ENCODE data around the gene C1orf87.

C1orf87 gene

DNA sequence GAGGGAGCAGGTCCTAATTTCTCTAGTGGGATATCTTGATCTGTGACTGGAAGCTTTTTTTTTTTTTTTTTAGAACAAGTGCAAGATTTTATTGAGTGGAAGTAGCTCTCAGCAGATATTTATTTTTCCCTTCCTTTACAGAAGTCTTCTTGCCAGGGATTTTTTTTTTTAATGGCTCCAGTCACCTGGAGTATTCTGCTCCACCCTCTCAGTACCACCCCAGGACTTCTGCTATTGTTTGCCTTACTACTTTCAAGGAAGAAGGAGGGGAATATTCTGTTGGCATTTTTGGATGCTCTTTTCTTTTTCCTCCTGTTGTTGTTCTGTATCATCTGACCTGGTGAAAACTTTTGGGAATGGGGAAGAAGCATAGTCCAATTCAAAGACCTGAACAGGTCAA is 123.9 kb downstream of the C1orf87 start:
- Histone ChIP-seq H3K27me3 (replicated peaks; ENCODE audit: insufficient read depth, low read length) (no peaks in the 10 kb centered on the region), H3K9ac (ENCODE audit: low read length) (no peak overlapping the region), H3K9me2 (replicated peaks; ENCODE audit: insufficient read depth, low read length) (no peaks in the 10 kb centered on the region), H3K9me3 (replicated peaks; ENCODE audit: insufficient read depth, low read length) (no peaks in the 10 kb centered on the region), H3K27ac (ENCODE audit: low read length) (no peak overlapping the region), H3K36me3 (replicated peaks; ENCODE audit: insufficient read depth, low read length) (no peaks in the 10 kb centered on the region), H4K20me1 (ENCODE audit: insufficient read depth, low read length) (no peaks in the 10 kb centered on the region), H3K4me2 (ENCODE audit: low read depth, low read length) (no peak overlapping the region), H3K79me2 (ENCODE audit: low read length) (no peaks in the 10 kb centered on the region), H3K4me3 (ENCODE audit: low read length) (no peak overlapping the region), H3F3A (ENCODE audit: insufficient read depth, low read length) (no peaks in the 10 kb centered on the region), H2AFZ (ENCODE audit: low read length) (no peak overlapping the region), H3K4me1 (ENCODE audit: low read length) (no peaks in the 10 kb centered on the region)
- no peak for DNase-seq
- TF ChIP-seq EZH2 (optimal IDR thresholded peaks at IDR 0.05; ENCODE audit: low read depth, low read length) (no peak), EZH2phosphoT487 (IDR thresholded peaks at IDR 0.05; ENCODE audit: low read length) (no peak)
- TF ChIP-seq, protein P1, sequence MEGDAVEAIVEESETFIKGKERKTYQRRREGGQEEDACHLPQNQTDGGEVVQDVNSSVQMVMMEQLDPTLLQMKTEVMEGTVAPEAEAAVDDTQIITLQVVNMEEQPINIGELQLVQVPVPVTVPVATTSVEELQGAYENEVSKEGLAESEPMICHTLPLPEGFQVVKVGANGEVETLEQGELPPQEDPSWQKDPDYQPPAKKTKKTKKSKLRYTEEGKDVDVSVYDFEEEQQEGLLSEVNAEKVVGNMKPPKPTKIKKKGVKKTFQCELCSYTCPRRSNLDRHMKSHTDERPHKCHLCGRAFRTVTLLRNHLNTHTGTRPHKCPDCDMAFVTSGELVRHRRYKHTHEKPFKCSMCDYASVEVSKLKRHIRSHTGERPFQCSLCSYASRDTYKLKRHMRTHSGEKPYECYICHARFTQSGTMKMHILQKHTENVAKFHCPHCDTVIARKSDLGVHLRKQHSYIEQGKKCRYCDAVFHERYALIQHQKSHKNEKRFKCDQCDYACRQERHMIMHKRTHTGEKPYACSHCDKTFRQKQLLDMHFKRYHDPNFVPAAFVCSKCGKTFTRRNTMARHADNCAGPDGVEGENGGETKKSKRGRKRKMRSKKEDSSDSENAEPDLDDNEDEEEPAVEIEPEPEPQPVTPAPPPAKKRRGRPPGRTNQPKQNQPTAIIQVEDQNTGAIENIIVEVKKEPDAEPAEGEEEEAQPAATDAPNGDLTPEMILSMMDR (IDR thresholded peaks at IDR 0.05; ENCODE audit: low read length): no peak

DNA sequence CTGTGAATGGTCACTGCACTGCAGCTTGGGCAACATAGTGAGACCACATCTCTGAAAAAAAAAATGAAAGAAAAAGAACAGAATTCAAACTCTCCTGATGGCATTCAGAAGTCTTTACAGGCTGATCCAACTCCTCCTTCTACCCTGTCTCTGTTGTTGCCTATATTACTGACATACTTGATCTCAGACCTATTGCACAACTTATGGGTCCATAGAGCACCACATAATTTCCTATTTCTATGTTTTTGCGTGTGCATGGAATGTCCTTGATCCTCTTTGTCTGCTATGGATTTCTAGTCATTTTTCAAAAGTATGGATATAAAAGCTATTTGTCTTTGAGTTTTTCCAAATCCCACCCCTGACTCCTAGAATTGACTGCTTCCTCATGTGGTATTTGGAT is 124.6 kb downstream of the C1orf87 start:
- no peak for TF ChIP-seq EZH2 (optimal IDR thresholded peaks at IDR 0.05; ENCODE audit: low read depth, low read length)
- no peaks in the 10 kb centered on the region for H3K9me3 ChIP-seq (replicated peaks; ENCODE audit: insufficient read depth, low read length)
- H3K4me3 ChIP-seq (ENCODE audit: low read length): no peak overlapping the region
- H3K36me3 ChIP-seq (replicated peaks; ENCODE audit: insufficient read depth, low read length): no peaks in the 10 kb centered on the region
- H3K27me3 ChIP-seq (replicated peaks; ENCODE audit: insufficient read depth, low read length): no peaks in the 10 kb centered on the region
- no peak overlapping the region for H3K4me2 ChIP-seq (ENCODE audit: low read depth, low read length)
- H3K27ac ChIP-seq (ENCODE audit: low read length): no peak overlapping the region
- H3K4me1 ChIP-seq (ENCODE audit: low read length): no peaks in the 10 kb centered on the region
- H3F3A ChIP-seq (ENCODE audit: insufficient read depth, low read length): no peaks in the 10 kb centered on the region
- H3K9ac ChIP-seq (ENCODE audit: low read length): no peak overlapping the region
- H3K79me2 ChIP-seq (ENCODE audit: low read length): no peaks in the 10 kb centered on the region
- no peak for DNase-seq
- H3K9me2 ChIP-seq (replicated peaks; ENCODE audit: insufficient read depth, low read length): no peaks in the 10 kb centered on the region
- no peaks in the 10 kb centered on the region for H4K20me1 ChIP-seq (ENCODE audit: insufficient read depth, low read length)
- no peak overlapping the region for H2AFZ ChIP-seq (ENCODE audit: low read length)

DNA sequence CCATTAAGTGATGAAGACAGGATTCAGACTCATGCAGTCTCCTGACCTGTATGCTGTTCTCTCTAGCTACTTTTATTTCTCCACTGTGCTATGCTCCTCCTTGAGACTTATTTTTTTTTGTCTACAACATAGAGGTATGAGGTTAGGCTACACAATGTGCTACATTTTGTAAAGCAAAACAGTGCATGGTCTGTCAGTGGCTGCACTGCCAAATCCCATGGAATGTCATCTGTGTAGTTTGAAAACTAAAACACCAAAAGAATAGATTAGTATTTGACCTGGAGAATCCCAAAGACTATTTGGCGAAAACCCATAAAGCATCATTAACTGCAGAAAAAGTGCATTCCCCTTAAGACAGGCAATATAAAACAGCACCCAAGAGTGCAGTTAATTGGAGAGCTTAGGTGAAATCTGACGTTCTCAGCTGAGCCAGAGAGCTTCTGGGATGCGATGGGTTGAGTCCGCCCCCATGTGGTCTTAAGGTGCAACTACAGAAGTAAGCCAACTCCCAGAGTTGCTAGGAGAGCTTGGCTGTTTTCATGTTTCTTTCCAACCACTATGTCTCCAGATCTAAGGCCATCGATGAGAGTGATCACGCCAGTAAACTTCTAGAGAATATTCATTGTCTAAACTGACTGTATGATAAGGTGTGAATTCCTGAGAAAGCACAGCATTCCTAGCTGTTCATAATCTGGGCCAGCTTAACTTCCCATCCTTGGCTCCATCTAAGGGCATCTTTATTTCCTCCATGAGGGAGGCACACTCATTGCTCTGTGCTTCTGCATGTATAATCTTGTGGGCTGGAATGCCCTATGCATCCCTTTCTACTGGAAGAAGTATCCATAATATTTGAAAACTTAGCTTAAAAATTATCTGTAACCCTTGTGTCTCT is 126.3 kb downstream of the C1orf87 start:
- Histone ChIP-seq H3K79me2 (ENCODE audit: low read length) (no peaks in the 10 kb centered on the region), H3K4me1 (ENCODE audit: low read length) (no peaks in the 10 kb centered on the region), H4K20me1 (ENCODE audit: insufficient read depth, low read length) (no peaks in the 10 kb centered on the region), H3F3A (ENCODE audit: insufficient read depth, low read length) (no peaks in the 10 kb centered on the region), H3K27ac (ENCODE audit: low read length) (no peak overlapping the region), H3K36me3 (replicated peaks; ENCODE audit: insufficient read depth, low read length) (no peaks in the 10 kb centered on the region), H3K4me3 (ENCODE audit: low read length) (no peak overlapping the region), H3K9me2 (replicated peaks; ENCODE audit: insufficient read depth, low read length) (no peaks in the 10 kb centered on the region), H2AFZ (ENCODE audit: low read length) (no peak overlapping the region), H3K9ac (ENCODE audit: low read length) (no peak overlapping the region), H3K9me3 (replicated peaks; ENCODE audit: insufficient read depth, low read length) (no peaks in the 10 kb centered on the region), H3K4me2 (ENCODE audit: low read depth, low read length) (no peak overlapping the region), H3K27me3 (replicated peaks; ENCODE audit: insufficient read depth, low read length) (no peaks in the 10 kb centered on the region)
- TF ChIP-seq, protein P1 (IDR thresholded peaks at IDR 0.05; ENCODE audit: low read length): peak; percentile 93
- TF ChIP-seq EZH2phosphoT487 (IDR thresholded peaks at IDR 0.05; ENCODE audit: low read length) (no peak), EZH2 (optimal IDR thresholded peaks at IDR 0.05; ENCODE audit: low read depth, low read length) (no peak)
- DNase-seq: peak; percentile 75

DNA sequence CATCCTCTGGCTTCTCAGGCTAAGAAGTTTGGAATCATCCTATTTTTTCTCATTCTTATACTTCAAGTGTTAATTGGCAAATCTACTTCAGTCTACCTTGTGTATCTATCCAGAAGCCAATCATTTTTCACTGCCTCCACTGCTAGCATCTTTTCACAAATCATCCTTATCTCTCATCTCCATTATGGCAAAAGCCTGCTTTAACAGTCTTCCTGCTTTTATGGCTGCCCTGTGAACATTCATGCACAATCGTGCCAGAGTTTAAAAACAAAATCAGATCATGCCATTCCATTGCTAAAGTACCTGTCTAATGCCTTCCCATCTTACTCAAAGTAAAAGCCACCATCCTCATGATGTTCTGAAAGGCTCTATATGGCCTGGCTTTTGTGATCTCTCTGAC is 127.8 kb downstream of the C1orf87 start:
- no peaks in the 10 kb centered on the region for H3K79me2 ChIP-seq (ENCODE audit: low read length)
- no peaks in the 10 kb centered on the region for H3K4me1 ChIP-seq (ENCODE audit: low read length)
- no peaks in the 10 kb centered on the region for H3K36me3 ChIP-seq (replicated peaks; ENCODE audit: insufficient read depth, low read length)
- H2AFZ ChIP-seq (ENCODE audit: low read length): no peak overlapping the region
- H3K9me3 ChIP-seq (replicated peaks; ENCODE audit: insufficient read depth, low read length): no peaks in the 10 kb centered on the region
- no peaks in the 10 kb centered on the region for H4K20me1 ChIP-seq (ENCODE audit: insufficient read depth, low read length)
- H3K4me3 ChIP-seq (ENCODE audit: low read length): no peak overlapping the region
- DNase-seq: no peak
- no peak overlapping the region for H3K4me2 ChIP-seq (ENCODE audit: low read depth, low read length)
- no peak overlapping the region for H3K9ac ChIP-seq (ENCODE audit: low read length)
- TF ChIP-seq, protein P1 (IDR thresholded peaks at IDR 0.05; ENCODE audit: low read length): no peak
- no peak for TF ChIP-seq EZH2 (optimal IDR thresholded peaks at IDR 0.05; ENCODE audit: low read depth, low read length)
- TF ChIP-seq EZH2phosphoT487 (IDR thresholded peaks at IDR 0.05; ENCODE audit: low read length): no peak
- H3K9me2 ChIP-seq (replicated peaks; ENCODE audit: insufficient read depth, low read length): no peaks in the 10 kb centered on the region
- no peaks in the 10 kb centered on the region for H3K27me3 ChIP-seq (replicated peaks; ENCODE audit: insufficient read depth, low read length)
- no peak overlapping the region for H3K27ac ChIP-seq (ENCODE audit: low read length)
- H3F3A ChIP-seq (ENCODE audit: insufficient read depth, low read length): no peaks in the 10 kb centered on the region
